IPS DF 6.9 (cell line): Measurements from ENCODE around the gene FBXL4.

Experiments
- DNase-seq: peaks from one replicate; pipeline ENCODE4 v3.0.0-alpha.2; 2013; ENCODE audit warnings: low read depth, low spot score
- H3K27ac ChIP-seq: one replicate; pipeline ENCODE4 v1.5.1; 2013; ENCODE audit warnings: low read length, control low read depth
- H3K27me3 ChIP-seq: 2 replicates; pipeline ENCODE4 v1.6.1; 2013; ENCODE audit warnings: mild to moderate bottlenecking, low read length; ENCODE audit not compliant: control insufficient read depth, insufficient read depth
- H3K36me3 ChIP-seq: 2 replicates; pipeline ENCODE4 v1.6.1; 2013; ENCODE audit warnings: low read length; ENCODE audit not compliant: control insufficient read depth, insufficient read depth
- H3K4me1 ChIP-seq: 2 replicates; pipeline ENCODE4 v1.6.1; 2013; ENCODE audit warnings: low read length; ENCODE audit not compliant: control insufficient read depth, insufficient read depth
- H3K4me3 ChIP-seq: 2 replicates; pipeline ENCODE4 v1.5.1; 2013; ENCODE audit warnings: mild to moderate bottlenecking, low read length
- H3K9me3 ChIP-seq: 2 replicates; pipeline ENCODE4 v1.6.1; 2013; ENCODE audit warnings: low read length, inconsistent platforms; ENCODE audit not compliant: control insufficient read depth, insufficient read depth
- WGBS: extraction: QIAGEN DNeasy Blood & Tissue Kit; methylation state at CpG from one replicate; pipeline ENCODE4 v1.1.7; 2013; ENCODE audit warnings: mixed read lengths, missing lambda C conversion rate; ENCODE audit not compliant: insufficient read length, insufficient coverage; 5-methylcytosine and 5-hydroxymethylcytosine counted together

The FBXL4 gene

GRCh38 chr6:98840996-98841513 is 106.7 kb downstream of the FBXL4 start:
- no peak for DNase-seq
- H3K9me3 ChIP-seq = no peaks in the 10 kb centered on the region
- no peaks in the 10 kb centered on the region for H3K36me3 ChIP-seq
- H3K4me1 ChIP-seq = no peaks in the 10 kb centered on the region
- H3K4me3 ChIP-seq = no peak overlapping the region
- peaks cover 60% of the 10 kb centered on the region for H3K27me3 ChIP-seq
- H3K27ac ChIP-seq = no peak overlapping the region

GRCh38 chr6:98840385-98840784 is 107.4 kb downstream of the FBXL4 start:
- no peak overlapping the region for H3K27ac ChIP-seq
- no peaks in the 10 kb centered on the region for H3K9me3 ChIP-seq
- WGBS = no CpG with 5 or more reads among the region's 6 CpGs
- no peak for DNase-seq
- H3K4me1 ChIP-seq = no peaks in the 10 kb centered on the region; the same call in 1 of the 2 replicates
- no peaks in the 10 kb centered on the region for H3K36me3 ChIP-seq
- H3K4me3 ChIP-seq = no peak overlapping the region
- peaks cover 67% of the 10 kb centered on the region for H3K27me3 ChIP-seq

- Histone ChIP-seq H3K4me3 (no peak overlapping the region), H3K36me3 (no peaks in the 10 kb centered on the region), H3K4me1 (no peaks in the 10 kb centered on the region; the same call in 1 of the 2 replicates), H3K27ac (no peak overlapping the region), H3K27me3 (peaks cover 69% of the 10 kb centered on the region), H3K9me3 (no peaks in the 10 kb centered on the region)
- no peak for DNase-seq
- no CpG with 5 or more reads among the region's 5 CpGs for WGBS
Observed at GRCh38 chr6:98839781-98840361, 107.9 kb downstream of the FBXL4 start.

GRCh38 chr6:98838975-98839374 is 108.8 kb downstream of the FBXL4 start:
- Histone ChIP-seq H3K4me1 (no peaks in the 10 kb centered on the region; the same call in 1 of the 2 replicates), H3K27ac (no peak overlapping the region), H3K36me3 (no peaks in the 10 kb centered on the region), H3K4me3 (no peak overlapping the region), H3K27me3 (peaks cover 61% of the 10 kb centered on the region), H3K9me3 (no peaks in the 10 kb centered on the region)
- WGBS = no CpG with 5 or more reads among the region's 1 CpG
- DNase-seq = no peak

GRCh38 chr6:98838032-98838431 is 109.7 kb downstream of the FBXL4 start:
- no peaks in the 10 kb centered on the region for H3K9me3 ChIP-seq
- no CpG with 5 or more reads among the region's 4 CpGs for WGBS
- H3K36me3 ChIP-seq = no peaks in the 10 kb centered on the region
- H3K27ac ChIP-seq = no peak overlapping the region
- H3K4me1 ChIP-seq = peaks cover under 1% of the 10 kb centered on the region; the same call in 1 of the 2 replicates
- DNase-seq = no peak
- H3K4me3 ChIP-seq = no peak overlapping the region
- peaks cover 61% of the 10 kb centered on the region for H3K27me3 ChIP-seq

- H3K4me1 ChIP-seq = peaks cover 4% of the 10 kb centered on the region
- H3K36me3 ChIP-seq = no peaks in the 10 kb centered on the region
- H3K27me3 ChIP-seq = peaks cover 62% of the 10 kb centered on the region
- no peak overlapping the region for H3K4me3 ChIP-seq
- WGBS = no CpG with 5 or more reads among the region's 9 CpGs
- no peak overlapping the region for H3K27ac ChIP-seq
- DNase-seq = no peak
- no peaks in the 10 kb centered on the region for H3K9me3 ChIP-seq
Observed at GRCh38 chr6:98836962-98837944, 110.5 kb downstream of the FBXL4 start.

GRCh38 chr6:98836025-98836961 is 111.5 kb downstream of the FBXL4 start:
- peaks cover 64% of the 10 kb centered on the region for H3K27me3 ChIP-seq
- no peaks in the 10 kb centered on the region for H3K9me3 ChIP-seq
- WGBS = no CpG with 5 or more reads among the region's 23 CpGs
- no peak for DNase-seq
- H3K4me1 ChIP-seq = peaks cover 4% of the 10 kb centered on the region
- peak overlapping the region; percentile 14; the same call in 1 of the 2 replicates for H3K4me3 ChIP-seq
- H3K27ac ChIP-seq = no peak overlapping the region
- H3K36me3 ChIP-seq = no peaks in the 10 kb centered on the region

- WGBS = no CpG with 5 or more reads among the region's 76 CpGs
- Histone ChIP-seq H3K27ac (no peak overlapping the region), H3K4me3 (peak overlapping the region; percentile 14; the same call in 1 of the 2 replicates), H3K27me3 (peaks cover 68% of the 10 kb centered on the region), H3K36me3 (no peaks in the 10 kb centered on the region), H3K4me1 (peaks cover 7% of the 10 kb centered on the region), H3K9me3 (no peaks in the 10 kb centered on the region)
- no peak for DNase-seq
Observed at GRCh38 chr6:98835149-98836024, 112.4 kb downstream of the FBXL4 start.
